HepG2 (cell line): ENCODE measurements around the gene PRKG1.

Source experiments
- BHLHE40 ChIP-seq: IDR thresholded peaks from 2 replicates; pipeline ENCODE4 v1.6.1; 2011; ENCODE audit warnings: low read length, improper control_type of control experiment
- EP300 ChIP-seq, 3 experiments: sonication (generic) in 1 of 3; formaldehyde crosslinking in 1 of 3; IDR thresholded peaks; 2 replicates each; pipeline versions ENCODE4 v1.5.1 to v1.6.1; 2011 to 2020; ENCODE audit warnings: low read depth in 2 of 3, low read length in 2 of 3, borderline replicate concordance in 1 of 3, improper control_type of control experiment in 1 of 3, mild to moderate bottlenecking in 1 of 3, missing genetic modification reagents in 1 of 3, moderate library complexity in 1 of 3
- ETV6 ChIP-seq: sonication (generic); formaldehyde crosslinking; conservative IDR thresholded peaks from 2 replicates; pipeline ENCODE4 v1.4.0; 2020; ENCODE audit warnings: missing genetic modification reagents
- MAX ChIP-seq: IDR thresholded peaks from 2 replicates; pipeline ENCODE4 v1.6.1; 2012; ENCODE audit warnings: inconsistent platforms
- POLR2AphosphoS5 ChIP-seq: IDR thresholded peaks from 2 replicates; pipeline ENCODE4 v1.6.1; 2012; ENCODE audit warnings: low read depth, low read length
- ZNF121 ChIP-seq: sonication (generic); formaldehyde crosslinking; IDR thresholded peaks from 2 replicates; pipeline ENCODE4 v1.5.0; 2020; ENCODE audit warnings: mild to moderate bottlenecking, missing genetic modification reagents
- ZNF431 ChIP-seq: sonication (generic); formaldehyde crosslinking; IDR thresholded peaks from 2 replicates; pipeline ENCODE4 v1.9.0; 2022; ENCODE audit warnings: missing genetic modification reagents, low read depth, mild to moderate bottlenecking, borderline replicate concordance
- ZNF709 ChIP-seq: sonication (generic); formaldehyde crosslinking; IDR thresholded peaks from 2 replicates; pipeline ENCODE4 v1.5.0; 2020; ENCODE audit warnings: mild to moderate bottlenecking, missing genetic modification reagents
- ZNF883 ChIP-seq: sonication (generic); formaldehyde crosslinking; IDR thresholded peaks from 2 replicates; pipeline ENCODE4 v1.5.1; 2020; ENCODE audit warnings: mild to moderate bottlenecking, missing genetic modification reagents; ENCODE audit errors: not compliant biosample characterization
- TF ChIP-seq, protein P1 (sequence below): sonication (generic); formaldehyde crosslinking; IDR thresholded peaks from 2 replicates; pipeline ENCODE4 v1.4.0; 2020; ENCODE audit warnings: missing genetic modification reagents
- TF ChIP-seq, protein P2 (sequence below): sonication (generic); formaldehyde crosslinking; IDR thresholded peaks from 2 replicates; pipeline ENCODE4 v1.5.0; 2020; ENCODE audit warnings: mild to moderate bottlenecking, missing genetic modification reagents, moderate library complexity
- TF ChIP-seq, protein P3 (sequence below): sonication (generic); formaldehyde crosslinking; IDR thresholded peaks from 2 replicates; pipeline ENCODE4 v1.5.1; 2020; ENCODE audit warnings: missing genetic modification reagents, mild to moderate bottlenecking, borderline replicate concordance

DNA sequence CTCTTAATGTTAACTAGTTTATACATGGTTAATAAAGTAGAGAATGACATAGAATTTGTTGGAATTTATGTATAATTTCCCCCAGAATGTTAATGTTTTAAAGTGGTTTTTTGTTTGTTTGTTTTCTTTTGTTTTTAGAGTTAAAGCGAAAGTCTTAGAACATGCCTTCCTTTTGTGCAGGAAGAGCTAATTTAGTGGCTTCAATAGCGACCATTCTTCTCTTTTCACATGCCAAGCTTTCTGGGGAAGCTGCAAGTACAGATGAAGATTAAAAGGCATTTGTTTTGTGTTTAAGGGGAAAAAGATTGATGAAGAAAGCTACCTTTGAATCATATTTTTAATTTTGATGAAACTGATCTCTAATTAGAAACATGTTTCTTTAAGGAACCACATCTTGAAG is 881.4 kb downstream of the PRKG1 start:
- TF ChIP-seq EP300 (IDR thresholded peaks at IDR 0.05; ENCODE audit: low read depth in 2 of 2, low read length in 2 of 2) (no peak), EP300 (CRISPR knock-in tag; IDR thresholded peaks at IDR 0.05; ENCODE audit: borderline replicate concordance) (no peak), ZNF709 (no peak), ZNF121 (CRISPR knock-in tag) (no peak), ZNF431 (CRISPR knock-in tag) (no peak), BHLHE40 (no peak), MAX (no peak), ETV6 (no peak), ZNF883 (CRISPR knock-in tag) (no peak), POLR2AphosphoS5 (no peak)
- TF ChIP-seq, protein P1, sequence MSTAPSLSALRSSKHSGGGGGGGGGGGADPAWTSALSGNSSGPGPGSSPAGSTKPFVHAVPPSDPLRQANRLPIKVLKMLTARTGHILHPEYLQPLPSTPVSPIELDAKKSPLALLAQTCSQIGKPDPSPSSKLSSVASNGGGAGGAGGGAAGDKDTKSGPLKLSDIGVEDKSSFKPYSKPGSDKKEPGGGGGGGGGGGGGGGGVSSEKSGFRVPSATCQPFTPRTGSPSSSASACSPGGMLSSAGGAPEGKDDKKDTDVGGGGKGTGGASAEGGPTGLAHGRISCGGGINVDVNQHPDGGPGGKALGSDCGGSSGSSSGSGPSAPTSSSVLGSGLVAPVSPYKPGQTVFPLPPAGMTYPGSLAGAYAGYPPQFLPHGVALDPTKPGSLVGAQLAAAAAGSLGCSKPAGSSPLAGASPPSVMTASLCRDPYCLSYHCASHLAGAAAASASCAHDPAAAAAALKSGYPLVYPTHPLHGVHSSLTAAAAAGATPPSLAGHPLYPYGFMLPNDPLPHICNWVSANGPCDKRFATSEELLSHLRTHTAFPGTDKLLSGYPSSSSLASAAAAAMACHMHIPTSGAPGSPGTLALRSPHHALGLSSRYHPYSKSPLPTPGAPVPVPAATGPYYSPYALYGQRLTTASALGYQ (CRISPR knock-in tag), result no peak
- TF ChIP-seq, protein P2, sequence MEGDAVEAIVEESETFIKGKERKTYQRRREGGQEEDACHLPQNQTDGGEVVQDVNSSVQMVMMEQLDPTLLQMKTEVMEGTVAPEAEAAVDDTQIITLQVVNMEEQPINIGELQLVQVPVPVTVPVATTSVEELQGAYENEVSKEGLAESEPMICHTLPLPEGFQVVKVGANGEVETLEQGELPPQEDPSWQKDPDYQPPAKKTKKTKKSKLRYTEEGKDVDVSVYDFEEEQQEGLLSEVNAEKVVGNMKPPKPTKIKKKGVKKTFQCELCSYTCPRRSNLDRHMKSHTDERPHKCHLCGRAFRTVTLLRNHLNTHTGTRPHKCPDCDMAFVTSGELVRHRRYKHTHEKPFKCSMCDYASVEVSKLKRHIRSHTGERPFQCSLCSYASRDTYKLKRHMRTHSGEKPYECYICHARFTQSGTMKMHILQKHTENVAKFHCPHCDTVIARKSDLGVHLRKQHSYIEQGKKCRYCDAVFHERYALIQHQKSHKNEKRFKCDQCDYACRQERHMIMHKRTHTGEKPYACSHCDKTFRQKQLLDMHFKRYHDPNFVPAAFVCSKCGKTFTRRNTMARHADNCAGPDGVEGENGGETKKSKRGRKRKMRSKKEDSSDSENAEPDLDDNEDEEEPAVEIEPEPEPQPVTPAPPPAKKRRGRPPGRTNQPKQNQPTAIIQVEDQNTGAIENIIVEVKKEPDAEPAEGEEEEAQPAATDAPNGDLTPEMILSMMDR (CRISPR knock-in tag), result no peak
- TF ChIP-seq, protein P3, sequence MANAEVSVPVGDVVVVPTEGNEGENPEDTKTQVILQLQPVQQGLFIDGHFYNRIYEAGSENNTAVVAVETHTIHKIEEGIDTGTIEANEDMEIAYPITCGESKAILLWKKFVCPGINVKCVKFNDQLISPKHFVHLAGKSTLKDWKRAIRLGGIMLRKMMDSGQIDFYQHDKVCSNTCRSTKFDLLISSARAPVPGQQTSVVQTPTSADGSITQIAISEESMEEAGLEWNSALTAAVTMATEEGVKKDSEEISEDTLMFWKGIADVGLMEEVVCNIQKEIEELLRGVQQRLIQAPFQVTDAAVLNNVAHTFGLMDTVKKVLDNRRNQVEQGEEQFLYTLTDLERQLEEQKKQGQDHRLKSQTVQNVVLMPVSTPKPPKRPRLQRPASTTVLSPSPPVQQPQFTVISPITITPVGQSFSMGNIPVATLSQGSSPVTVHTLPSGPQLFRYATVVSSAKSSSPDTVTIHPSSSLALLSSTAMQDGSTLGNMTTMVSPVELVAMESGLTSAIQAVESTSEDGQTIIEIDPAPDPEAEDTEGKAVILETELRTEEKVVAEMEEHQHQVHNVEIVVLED (CRISPR knock-in tag), result no peak
